HuH-7.5 (cell line): ENCODE data around the gene TAB2.
"Not testable (repeated sequence)": the region's sequence is repeated elsewhere in the genome, so short reads cannot be mapped to it uniquely, and the experiment has no call there.

Experiments
- DNase-seq: peaks from one replicate; pipeline ENCODE4 v3.0.0; 2011; ENCODE audit warnings: low spot score

Gene TAB2

GRCh38 chr6:149444360-149445094 lies 127.0 kb downstream of the TAB2 start:
- not testable (repeated sequence) for DNase-seq

GRCh38 chr6:149445095-149445466 lies 127.6 kb downstream of the TAB2 start:
- DNase-seq, result no peak

- no peak for DNase-seq
Observed at GRCh38 chr6:149445573-149445972, 128.1 kb downstream of the TAB2 start.

- DNase-seq, result no peak
Observed at GRCh38 chr6:149446791-149447376, 129.4 kb downstream of the TAB2 start.

- no peak for DNase-seq
Observed at GRCh38 chr6:149448821-149449453, 131.4 kb downstream of the TAB2 start.

- DNase-seq, result no peak
Observed at GRCh38 chr6:149449831-149450678, 132.5 kb downstream of the TAB2 start.

GRCh38 chr6:149450679-149451375 lies 133.3 kb downstream of the TAB2 start:
- no peak for DNase-seq

- no peak for DNase-seq
Observed at GRCh38 chr6:149451376-149452036, 134.0 kb downstream of the TAB2 start.

GRCh38 chr6:149452037-149452939 lies 134.8 kb downstream of the TAB2 start:
- peak; percentile 43 for DNase-seq

- no peak for DNase-seq
Observed at GRCh38 chr6:149453597-149454345, 136.3 kb downstream of the TAB2 start.

- no peak for DNase-seq
Observed at GRCh38 chr6:149454346-149454848, 136.9 kb downstream of the TAB2 start.

GRCh38 chr6:149455031-149455732 lies 137.7 kb downstream of the TAB2 start:
- no peak for DNase-seq

- DNase-seq, result no peak
Observed at GRCh38 chr6:149456311-149457021, 139.0 kb downstream of the TAB2 start.

- DNase-seq, result no peak
Observed at GRCh38 chr6:149457316-149457884, 139.9 kb downstream of the TAB2 start.

- no peak for DNase-seq
Observed at GRCh38 chr6:149458196-149458595, 140.7 kb downstream of the TAB2 start.

GRCh38 chr6:149458806-149459205 lies 141.3 kb downstream of the TAB2 start:
- DNase-seq, result no peak

GRCh38 chr6:149459761-149460160 lies 142.2 kb downstream of the TAB2 start:
- DNase-seq, result no peak

GRCh38 chr6:149460249-149460648 lies 142.7 kb downstream of the TAB2 start:
- DNase-seq, result not testable (repeated sequence)
